Transverse colon (tissue), 4 donors: Measurements from ENCODE around the gene CCDC51. TPM values are rescaled to one million over a fixed set of nuclear protein-coding genes. Genes with fewer than 3 reads are reported as not detected.

ENCODE experiments used
- DNase-seq: peaks from one replicate; pipeline ENCODE4 v3.0.0-alpha.2; 2019
- H3K27ac ChIP-seq, 4 donors: fragments of 200-600 bp; sonication (generic); 2 replicates each; pipeline ENCODE4 v1.5.1; 2016 to 2018; ENCODE audit warnings: inconsistent platforms in 4 of 4
- H3K27me3 ChIP-seq: fragments of 200-600 bp; sonication (generic); 2 replicates; pipeline ENCODE4 v1.5.1; 2017; ENCODE audit warnings: inconsistent platforms
- H3K36me3 ChIP-seq, 4 donors: fragments of 200-600 bp; sonication (generic); 2 replicates each; pipeline ENCODE4 v1.5.1; 2017 to 2019; ENCODE audit warnings: inconsistent platforms in 4 of 4
- H3K4me1 ChIP-seq, 4 donors: fragments of 200-600 bp; sonication (generic); 2 replicates each; pipeline ENCODE4 v1.5.1; 2017 to 2020; ENCODE audit warnings: inconsistent platforms in 4 of 4
- H3K4me3 ChIP-seq, 4 donors: fragments of 200-600 bp; sonication (generic); 1 replicate in 1 of 4; 2 replicates in 3 of 4; pipeline versions ENCODE4 v1.5.1 to v1.6.1; 2017 to 2019; ENCODE audit warnings: inconsistent platforms in 4 of 4
- H3K9me3 ChIP-seq, 2 donors: fragments of 200-600 bp; sonication (generic); 2 replicates each; pipeline ENCODE4 v1.5.1; 2017 to 2019; ENCODE audit warnings: inconsistent platforms in 2 of 2
- EP300 ChIP-seq: sonication (generic); formaldehyde crosslinking; IDR thresholded peaks from one replicate; pipeline ENCODE4 v1.6.1; 2017; ENCODE audit warnings: antibody characterized with exemption, low read depth
- POLR2A ChIP-seq: fragments of 450-650 bp; IDR thresholded peaks from one replicate; pipeline ENCODE4 v1.6.1; 2016; ENCODE audit warnings: antibody characterized with exemption, mild to moderate bottlenecking, moderate library complexity
- POLR2AphosphoS5 ChIP-seq, 3 donors: sonication (generic); formaldehyde crosslinking; IDR thresholded peaks; one replicate each; pipeline ENCODE4 v1.6.1; 2016; ENCODE audit warnings: antibody characterized with exemption in 3 of 3
- WGBS, 2 donors: methylation state at CpG; one replicate each; pipeline ENCODE4 v1.1.5; 2018; ENCODE audit warnings: low coverage in 1 of 2; 5-methylcytosine and 5-hydroxymethylcytosine counted together
- in situ Hi-C, 4 donors: fragments of 200-750 bp; cut with MboI; loops; one replicate each; pipeline versions ENCODE4 v1.15.0 to v1.15.1; 2017; ENCODE audit warnings: low sequenced_read_pairs in 3 of 4, low pct_ligation_motif_present in 1 of 4, low pct_unique_long_range_greater_than_20kb in 1 of 4
- intact Hi-C: fragments of 100-400 bp; cut with DNase I; formaldehyde crosslinking; loops from one replicate; pipeline ENCODE4 v1.15.1; 2023; ENCODE audit warnings: low total_unique reads
- total RNA-seq, 4 donors: library from RNA; depleted of rRNA; stranded (reverse); fragments of >200 nt; gene quantifications; one replicate each; pipeline ENCODE4 v1.1.0, GENCODE V29; 2016
- TF ChIP-seq, protein P1 (sequence below), 5 experiments: fragments of 200-600 bp in 3 of 5; fragments of 450-650 bp in 2 of 5; sonication (generic) in 3 of 5; IDR thresholded peaks; 1 replicate in 2 of 5; 2 replicates in 3 of 5; pipeline ENCODE4 v1.5.1; 2016 to 2017; ENCODE audit warnings: antibody characterized with exemption in 5 of 5, inconsistent platforms in 3 of 5, mild to moderate bottlenecking in 2 of 5, moderate library complexity in 1 of 5

CCDC51 gene
- total RNA-seq, 4 donors from 2014 or later: 2.8 to 14.1 (median 8.2) TPM

- no peaks in the 10 kb centered on the region for H3K27me3 ChIP-seq
- DNase-seq: no peak
- in situ Hi-C loops: no loop called here
- H3K4me1 ChIP-seq: peaks cover 31 to 54% (median 48%) of the 10 kb centered on the region in 4 donors
- H3K36me3 ChIP-seq: no peaks in the 10 kb centered on the region
- WGBS, 2 donors: 35% methylated on average over 7 of the region's 7 CpGs; no CpG with 5 or more reads in 1 of the 2 donors
- H3K9me3 ChIP-seq: no peaks in the 10 kb centered on the region
- TF ChIP-seq EP300 (no peak), POLR2A (no peak)
- TF ChIP-seq, protein P1, sequence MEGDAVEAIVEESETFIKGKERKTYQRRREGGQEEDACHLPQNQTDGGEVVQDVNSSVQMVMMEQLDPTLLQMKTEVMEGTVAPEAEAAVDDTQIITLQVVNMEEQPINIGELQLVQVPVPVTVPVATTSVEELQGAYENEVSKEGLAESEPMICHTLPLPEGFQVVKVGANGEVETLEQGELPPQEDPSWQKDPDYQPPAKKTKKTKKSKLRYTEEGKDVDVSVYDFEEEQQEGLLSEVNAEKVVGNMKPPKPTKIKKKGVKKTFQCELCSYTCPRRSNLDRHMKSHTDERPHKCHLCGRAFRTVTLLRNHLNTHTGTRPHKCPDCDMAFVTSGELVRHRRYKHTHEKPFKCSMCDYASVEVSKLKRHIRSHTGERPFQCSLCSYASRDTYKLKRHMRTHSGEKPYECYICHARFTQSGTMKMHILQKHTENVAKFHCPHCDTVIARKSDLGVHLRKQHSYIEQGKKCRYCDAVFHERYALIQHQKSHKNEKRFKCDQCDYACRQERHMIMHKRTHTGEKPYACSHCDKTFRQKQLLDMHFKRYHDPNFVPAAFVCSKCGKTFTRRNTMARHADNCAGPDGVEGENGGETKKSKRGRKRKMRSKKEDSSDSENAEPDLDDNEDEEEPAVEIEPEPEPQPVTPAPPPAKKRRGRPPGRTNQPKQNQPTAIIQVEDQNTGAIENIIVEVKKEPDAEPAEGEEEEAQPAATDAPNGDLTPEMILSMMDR (IDR thresholded peaks at IDR 0.05): no peak
- intact Hi-C loops: no loop called here
- peak overlapping the region; percentile 56 to 83 (median 69) for H3K4me3 ChIP-seq
- peak overlapping the region; percentile 90 to 97 (median 92) for H3K27ac ChIP-seq
These were observed 11.8 kb downstream of the CCDC51 start for GRCh38 chr3:48428088-48428571.

DNA sequence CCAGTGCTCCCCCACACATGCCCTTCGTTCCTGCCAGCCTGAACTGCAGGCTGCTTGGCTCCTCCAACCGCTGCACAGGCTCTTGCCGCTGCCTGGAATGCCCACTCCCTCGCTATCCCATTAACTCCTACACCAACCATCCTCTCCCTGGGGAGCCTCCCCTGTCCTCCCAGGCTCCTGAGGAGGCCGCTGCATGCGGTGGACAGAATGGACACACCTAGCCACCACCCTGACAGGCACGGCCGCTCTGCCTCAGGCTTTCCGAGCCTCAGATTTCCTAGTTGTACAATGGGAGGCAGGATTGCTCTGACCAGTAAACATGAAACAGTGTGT lies 12.3 kb downstream of the CCDC51 start:
- Histone ChIP-seq H3K9me3 (no peaks in the 10 kb centered on the region), H3K4me1 (peaks cover 31 to 49% (median 43%) of the 10 kb centered on the region in 4 donors), H3K27me3 (no peaks in the 10 kb centered on the region), H3K4me3 (peak overlapping the region in 3 of 4 donors; percentile 63 to 83 (median 75)), H3K36me3 (no peaks in the 10 kb centered on the region), H3K27ac (peak overlapping the region; percentile 90 to 97 (median 92))
- DNase-seq: peak; percentile 37
- in situ Hi-C loops: no loop called here
- TF ChIP-seq, protein P1 (IDR thresholded peaks at IDR 0.05): no peak
- no peak for TF ChIP-seq EP300
- TF ChIP-seq POLR2AphosphoS5 (IDR thresholded peaks at IDR 0.05): no peak
- no peak for TF ChIP-seq POLR2A
- WGBS, 2 donors: 40 to 61% methylated on average over 1 to 9 of the region's 9 CpGs
- intact Hi-C loops: no loop called here

- no peaks in the 10 kb centered on the region for H3K27me3 ChIP-seq
- no peaks in the 10 kb centered on the region for H3K9me3 ChIP-seq
- 37 to 44% methylated on average over 6 to 8 of the region's 8 CpGs for WGBS, 2 donors
- TF ChIP-seq, protein P1 (IDR thresholded peaks at IDR 0.05): no peak
- TF ChIP-seq POLR2A (no peak), EP300 (no peak)
- DNase-seq: no peak
- in situ Hi-C loops: no loop called here
- H3K27ac ChIP-seq: peak overlapping the region; percentile 90 to 97 (median 92)
- peaks cover 31 to 47% (median 43%) of the 10 kb centered on the region in 4 donors for H3K4me1 ChIP-seq
- peak overlapping the region in 3 of 4 donors; percentile 63 to 83 (median 75) for H3K4me3 ChIP-seq
- H3K36me3 ChIP-seq: no peaks in the 10 kb centered on the region
- intact Hi-C loops: no loop called here
These were observed 12.8 kb downstream of the CCDC51 start for GRCh38 chr3:48426944-48427629.

- H3K36me3 ChIP-seq: no peaks in the 10 kb centered on the region
- peak overlapping the region in 2 of 4 donors; percentile 5 to 83 for H3K4me3 ChIP-seq
- in situ Hi-C loops: no loop called here
These were observed 13.5 kb downstream of the CCDC51 start for GRCh38 chr3:48426401-48426909.

More at GRCh38 chr3:48426401-48426909, 13.5 kb downstream of the CCDC51 start:
- H3K9me3 ChIP-seq: no peaks in the 10 kb centered on the region
- H3K27me3 ChIP-seq: no peaks in the 10 kb centered on the region
- intact Hi-C loops: no loop called here
- no peak for DNase-seq
- no peak for TF ChIP-seq POLR2AphosphoS5 (IDR thresholded peaks at IDR 0.05)
- TF ChIP-seq, protein P1 (IDR thresholded peaks at IDR 0.05): no peak
- no peak for TF ChIP-seq EP300
- TF ChIP-seq POLR2A: no peak
- 53% methylated on average over 11 of the region's 11 CpGs; no CpG with 5 or more reads in 1 of the 2 donors for WGBS, 2 donors
- H3K4me1 ChIP-seq: peaks cover 31 to 47% (median 43%) of the 10 kb centered on the region in 4 donors
- H3K27ac ChIP-seq: peak overlapping the region; percentile 90 to 97 (median 92)
